HCT116 (cell line): ENCODE data around the gene FBP1. TPM values are rescaled to one million over a fixed set of nuclear protein-coding genes. Genes with fewer than 3 reads are reported as not detected.

Source experiments
- ATAC-seq: fragments of 200-7000 bp; cut with Tn5 transposase; 2 replicates; pipeline ENCODE4 v1.9.1; 2020; ENCODE audit warnings: mild to moderate bottlenecking, moderate library complexity
- BruUV-seq: library from RNA; stranded (reverse); fragments of 400-500 nt; replicated peaks from 2 replicates; lab custom pipeline; 2021; lab: Mats Ljungman, UMichigan
- CTCF ChIA-PET: fragments of 300-600 bp; sonication (Branson Sonifier 250); formaldehyde crosslinking; loops from one replicate; lab custom pipeline; 2021; ENCODE audit warnings: antibody characterized with exemption; lab: Charles Lee
- POLR2A ChIA-PET: fragments of 300-600, 350-600 bp; sonication (Branson Sonifier 250); formaldehyde crosslinking; loops from one replicate; lab custom pipeline; 2021; ENCODE audit warnings: antibody characterized with exemption; lab: Charles Lee
- RAD21 ChIA-PET, 2 experiments: fragments of 300-600 bp; sonication (Branson Sonifier 250); formaldehyde crosslinking; loops; one replicate each; lab custom pipeline; 2023; ENCODE audit warnings: low total read pairs in 2 of 2; ENCODE audit not compliant: uncharacterized antibody in 2 of 2, unreplicated experiment in 2 of 2, low non-redundant PET in 1 of 2; lab: Charles Lee
- DNase-seq: peaks from one replicate; pipeline ENCODE4 v3.0.0-alpha.2; 2010; ENCODE audit warnings: low read depth, low spot score
- H2AFZ ChIP-seq: fragments of 200-600 bp; shearing (Covaris generic), sonication (generic); 2 replicates; pipeline ENCODE4 v1.6.1; 2017; ENCODE audit warnings: low read depth, mixed run types, mixed read lengths, antibody characterized with exemption, low read length; ENCODE audit not compliant: poor library complexity, severe bottlenecking
- H3K27ac ChIP-seq: 2 replicates; pipeline ENCODE4 v1.5.1; 2012; ENCODE audit warnings: low read depth, low read length
- H3K27me3 ChIP-seq: fragments of 200-600 bp; sonication (generic); 2 replicates; pipeline ENCODE4 v1.6.1; 2016; ENCODE audit warnings: mixed run types, low read length, mixed read lengths; ENCODE audit not compliant: insufficient read depth
- H3K36me3 ChIP-seq, 2 experiments: fragments of 200-500 bp in 1 of 2; fragments of 200-600 bp in 1 of 2; sonication (Bioruptor generic) in 1 of 2; sonication (generic) in 1 of 2; 2 replicates each; pipeline versions ENCODE4 v1.5.1 to v1.6.1; 2014 to 2016; ENCODE audit warnings: low read length in 2 of 2, inconsistent platforms in 1 of 2, mixed read lengths in 1 of 2, mixed run types in 1 of 2; ENCODE audit not compliant: insufficient read depth in 2 of 2, control insufficient read depth in 1 of 2
- H3K4me1 ChIP-seq, 2 experiments: fragments of 200-600 bp in 1 of 2; sonication (generic) in 1 of 2; 2 replicates each; pipeline versions ENCODE4 v1.5.1 to v1.6.1; 2012 to 2017; ENCODE audit warnings: low read length in 2 of 2, inconsistent platforms in 1 of 2, mild to moderate bottlenecking in 1 of 2, mixed read lengths in 1 of 2, mixed run types in 1 of 2, moderate library complexity in 1 of 2; ENCODE audit not compliant: insufficient read depth in 2 of 2, control insufficient read depth in 1 of 2
- H3K4me2 ChIP-seq: fragments of 200-600 bp; sonication (generic); 2 replicates; pipeline ENCODE4 v1.6.1; 2017; ENCODE audit warnings: mixed run types, low read length, mixed read lengths
- H3K4me3 ChIP-seq, 2 experiments: fragments of 200-600 bp in 1 of 2; sonication (generic) in 1 of 2; replicated peaks in 1 of 2; 2 replicates each; pipeline ENCODE4 v1.5.1; 2011 to 2016; ENCODE audit warnings: low read length in 2 of 2, control low read depth in 1 of 2, low read depth in 1 of 2, mild to moderate bottlenecking in 1 of 2, mixed read lengths in 1 of 2, mixed run types in 1 of 2
- H3K79me2 ChIP-seq: fragments of 200-600 bp; sonication (generic); 2 replicates; pipeline ENCODE4 v1.6.1; 2017; ENCODE audit warnings: mild to moderate bottlenecking, mixed run types, low read length, moderate library complexity, mixed read lengths; ENCODE audit not compliant: insufficient read depth
- H3K9ac ChIP-seq: fragments of 200-600 bp; sonication (generic); 2 replicates; pipeline ENCODE4 v1.6.1; 2016; ENCODE audit warnings: low read length, mixed read lengths
- H3K9me2 ChIP-seq: fragments of 200-600 bp; sonication (generic), shearing (Covaris generic); 2 replicates; pipeline ENCODE4 v1.6.1; 2017; ENCODE audit warnings: mixed run types, mild to moderate bottlenecking, moderate library complexity; ENCODE audit not compliant: insufficient read depth
- H3K9me3 ChIP-seq, 2 experiments: fragments of 200-500 bp in 1 of 2; fragments of 200-600 bp in 1 of 2; sonication (Bioruptor generic) in 1 of 2; sonication (generic) in 1 of 2; 2 replicates each; pipeline ENCODE4 v1.6.1; 2014 to 2017; ENCODE audit warnings: low read length in 2 of 2, mixed read lengths in 2 of 2, inconsistent platforms in 1 of 2, low read depth in 1 of 2, mild to moderate bottlenecking in 1 of 2, mixed run types in 1 of 2, moderate library complexity in 1 of 2; ENCODE audit not compliant: control insufficient read depth in 1 of 2, insufficient read depth in 1 of 2
- H4K20me1 ChIP-seq: fragments of 200-600 bp; sonication (generic), shearing (Covaris generic); 2 replicates; pipeline ENCODE4 v1.6.1; 2017; ENCODE audit warnings: mixed run types, mild to moderate bottlenecking, moderate library complexity; ENCODE audit not compliant: insufficient read depth
- ATF3 ChIP-seq: IDR thresholded peaks from 2 replicates; pipeline ENCODE4 v1.6.1; 2012
- CBX3 ChIP-seq: IDR thresholded peaks from 2 replicates; pipeline ENCODE4 v1.6.1; 2012; ENCODE audit warnings: low read depth
- CEBPB ChIP-seq: IDR thresholded peaks from 2 replicates; pipeline ENCODE4 v1.6.1; 2012; ENCODE audit warnings: low read depth
- CTCF ChIP-seq, 3 experiments: fragments of 200-600 bp in 1 of 3; sonication (generic) in 1 of 3; IDR thresholded peaks in 2 of 3; conservative IDR thresholded peaks in 1 of 3; 2 replicates each; pipeline ENCODE4 v1.5.1; 2012 to 2017; ENCODE audit warnings: low read depth in 2 of 3, low read length in 2 of 3, antibody characterized with exemption in 1 of 3, borderline replicate concordance in 1 of 3, control low read depth in 1 of 3, mild to moderate bottlenecking in 1 of 3, mixed read lengths in 1 of 3, mixed run types in 1 of 3, moderate library complexity in 1 of 3; ENCODE audit not compliant: insufficient read depth in 1 of 3
- EGR1 ChIP-seq: IDR thresholded peaks from 2 replicates; pipeline ENCODE4 v1.6.1; 2012; ENCODE audit warnings: low read depth
- ELF1 ChIP-seq: IDR thresholded peaks from 2 replicates; pipeline ENCODE4 v1.6.1; 2012; ENCODE audit warnings: low read depth, borderline replicate concordance
- EZH2 ChIP-seq: fragments of 200-600 bp; sonication (generic); IDR thresholded peaks from 2 replicates; pipeline ENCODE4 v1.6.1; 2017; ENCODE audit warnings: antibody characterized with exemption, mixed run types
- EZH2phosphoT487 ChIP-seq: fragments of 200-600 bp; IDR thresholded peaks from 2 replicates; pipeline ENCODE4 v1.6.1; 2018; ENCODE audit warnings: antibody characterized with exemption, borderline replicate concordance
- FOSL1 ChIP-seq: IDR thresholded peaks from 2 replicates; pipeline ENCODE4 v1.6.1; 2012; ENCODE audit warnings: low read depth
- JUND ChIP-seq: IDR thresholded peaks from 2 replicates; pipeline ENCODE4 v1.6.1; 2012
- POLR2A ChIP-seq: IDR thresholded peaks from 2 replicates; pipeline ENCODE4 v1.7.0; 2011; ENCODE audit warnings: borderline replicate concordance; ENCODE audit not compliant: insufficient read depth, insufficient read length; ENCODE audit errors: extremely low read depth
- POLR2AphosphoS5 ChIP-seq: IDR thresholded peaks from 2 replicates; pipeline ENCODE4 v1.6.1; 2011; ENCODE audit warnings: mild to moderate bottlenecking, low read depth, low read length, moderate library complexity
- RAD21 ChIP-seq: IDR thresholded peaks from 2 replicates; pipeline ENCODE4 v1.6.1; 2012; ENCODE audit warnings: low read depth, mild to moderate bottlenecking
- SIN3A ChIP-seq: IDR thresholded peaks from 2 replicates; pipeline ENCODE4 v1.6.1; 2012; ENCODE audit warnings: low read depth
- SP1 ChIP-seq: IDR thresholded peaks from 2 replicates; pipeline ENCODE4 v1.6.1; 2012; ENCODE audit warnings: low read depth
- SRF ChIP-seq: IDR thresholded peaks from 2 replicates; pipeline ENCODE4 v1.6.1; 2012; ENCODE audit warnings: low read depth
- ZBTB33 ChIP-seq: IDR thresholded peaks from 2 replicates; pipeline ENCODE4 v1.6.1; 2011; ENCODE audit warnings: mild to moderate bottlenecking, low read length, moderate library complexity; ENCODE audit not compliant: insufficient replicate concordance; ENCODE audit errors: extremely low read depth
- ZFX ChIP-seq: fragments of 450-650 bp; IDR thresholded peaks from 2 replicates; pipeline ENCODE4 v1.6.1; 2017
- ZNF274 ChIP-seq: fragments of 200-500 bp; sonication (Bioruptor generic); IDR thresholded peaks from 2 replicates; pipeline ENCODE4 v1.6.1; 2014; ENCODE audit warnings: mild to moderate bottlenecking, low read depth, low read length, inconsistent platforms
- intact Hi-C: fragments of 100-400 bp; cut with micrococcal nuclease; formaldehyde crosslinking; loops from 2 replicates; pipeline ENCODE4 v1.10.0; 2022
- total RNA-seq: library from RNA; stranded (reverse); gene quantifications from one replicate; pipeline ENCODE4 v1.2.1, GENCODE V29; 2021; ENCODE audit not compliant: unreplicated experiment
- TF ChIP-seq, protein P1 (sequence below): IDR thresholded peaks from 2 replicates; pipeline ENCODE4 v1.6.1; 2012; ENCODE audit warnings: low read depth

The FBP1 gene
- total RNA-seq, 1 experiment from 2014 or later: 0.42 TPM

GRCh38 chr9:94668418-94668927 lies 29.2 kb upstream of the FBP1 start:
- no TSS peak for BruUV-seq
- Histone ChIP-seq H3K27ac (no peak overlapping the region), H3K27me3 (no peaks in the 10 kb centered on the region), H3K9me2 (no peaks in the 10 kb centered on the region), H3K4me1 (peaks cover 5 to 17% of the 10 kb centered on the region in 2 experiments), H3K9me3 (no peaks in the 10 kb centered on the region), H3K9ac (no peak overlapping the region), H3K4me3 (peak overlapping the region in 1 of 2 experiments; percentile 41; a peak in 2 of 4 replicates), H3K4me2 (peak overlapping the region; percentile 85), H3K36me3 (no peaks in the 10 kb centered on the region), H2AFZ (peak overlapping the region; percentile 87), H3K79me2 (no peaks in the 10 kb centered on the region), H4K20me1 (no peaks in the 10 kb centered on the region)
- DNase-seq (no peak), ATAC-seq (peak; percentile 37)
- CTCF ChIA-PET: interaction anchor here (1.0 to 2.6 kb wide), 14 partner anchors 10 to 500 kb away, joined by 3 to 26 read pairs (median 6); partner anchors contain the start of gene FBP1
- RAD21 ChIA-PET: interaction anchor here (0.9 to 1.7 kb wide), 6 partner anchors 12 to 463 kb away, joined by 3 to 9 read pairs (median 4); partner anchors contain the start of gene PCAT7 (in 1 of the 2)
- TF ChIP-seq CBX3 (no peak), RAD21 (no peak), EGR1 (no peak), ATF3 (no peak), ZFX (no peak), ZBTB33 (no peak), POLR2AphosphoS5 (no peak), SIN3A (no peak), JUND (no peak), ELF1 (no peak), SRF (no peak), ZNF274 (no peak), SP1 (no peak), CEBPB (no peak), EZH2phosphoT487 (no peak), EZH2 (no peak), POLR2A (no peak), CTCF (IDR thresholded peaks at IDR 0.05 in 2 of 3, conservative IDR thresholded peaks at IDR 0.05 in 1 of 3; ENCODE audit: borderline replicate concordance in 1 of 3, insufficient read depth in 1 of 3, low read depth in 2 of 3, low read length in 2 of 3) (no peak), FOSL1 (no peak)
- TF ChIP-seq, protein P1, sequence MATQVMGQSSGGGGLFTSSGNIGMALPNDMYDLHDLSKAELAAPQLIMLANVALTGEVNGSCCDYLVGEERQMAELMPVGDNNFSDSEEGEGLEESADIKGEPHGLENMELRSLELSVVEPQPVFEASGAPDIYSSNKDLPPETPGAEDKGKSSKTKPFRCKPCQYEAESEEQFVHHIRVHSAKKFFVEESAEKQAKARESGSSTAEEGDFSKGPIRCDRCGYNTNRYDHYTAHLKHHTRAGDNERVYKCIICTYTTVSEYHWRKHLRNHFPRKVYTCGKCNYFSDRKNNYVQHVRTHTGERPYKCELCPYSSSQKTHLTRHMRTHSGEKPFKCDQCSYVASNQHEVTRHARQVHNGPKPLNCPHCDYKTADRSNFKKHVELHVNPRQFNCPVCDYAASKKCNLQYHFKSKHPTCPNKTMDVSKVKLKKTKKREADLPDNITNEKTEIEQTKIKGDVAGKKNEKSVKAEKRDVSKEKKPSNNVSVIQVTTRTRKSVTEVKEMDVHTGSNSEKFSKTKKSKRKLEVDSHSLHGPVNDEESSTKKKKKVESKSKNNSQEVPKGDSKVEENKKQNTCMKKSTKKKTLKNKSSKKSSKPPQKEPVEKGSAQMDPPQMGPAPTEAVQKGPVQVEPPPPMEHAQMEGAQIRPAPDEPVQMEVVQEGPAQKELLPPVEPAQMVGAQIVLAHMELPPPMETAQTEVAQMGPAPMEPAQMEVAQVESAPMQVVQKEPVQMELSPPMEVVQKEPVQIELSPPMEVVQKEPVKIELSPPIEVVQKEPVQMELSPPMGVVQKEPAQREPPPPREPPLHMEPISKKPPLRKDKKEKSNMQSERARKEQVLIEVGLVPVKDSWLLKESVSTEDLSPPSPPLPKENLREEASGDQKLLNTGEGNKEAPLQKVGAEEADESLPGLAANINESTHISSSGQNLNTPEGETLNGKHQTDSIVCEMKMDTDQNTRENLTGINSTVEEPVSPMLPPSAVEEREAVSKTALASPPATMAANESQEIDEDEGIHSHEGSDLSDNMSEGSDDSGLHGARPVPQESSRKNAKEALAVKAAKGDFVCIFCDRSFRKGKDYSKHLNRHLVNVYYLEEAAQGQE: no peak
- intact Hi-C loops: loop anchor here (1.0 to 5.0 kb wide), 2 partner anchors 459 to 1549 kb away; no protein-coding TSS in a partner anchor
- POLR2A ChIA-PET: interaction anchor here (1.2 kb wide), 1 partner anchor 463 kb away, joined by 3 read pairs; no protein-coding TSS in a partner anchor
